Measurements from ENCODE around the gene PPARGC1A. TPM values are rescaled to one million over a fixed set of nuclear protein-coding genes. Genes with fewer than 3 reads are reported as not detected.

The PPARGC1A gene
- total and polyA plus RNA-seq, 2 experiments from 2014 or later = 0.76 to 3.3 TPM

DNA sequence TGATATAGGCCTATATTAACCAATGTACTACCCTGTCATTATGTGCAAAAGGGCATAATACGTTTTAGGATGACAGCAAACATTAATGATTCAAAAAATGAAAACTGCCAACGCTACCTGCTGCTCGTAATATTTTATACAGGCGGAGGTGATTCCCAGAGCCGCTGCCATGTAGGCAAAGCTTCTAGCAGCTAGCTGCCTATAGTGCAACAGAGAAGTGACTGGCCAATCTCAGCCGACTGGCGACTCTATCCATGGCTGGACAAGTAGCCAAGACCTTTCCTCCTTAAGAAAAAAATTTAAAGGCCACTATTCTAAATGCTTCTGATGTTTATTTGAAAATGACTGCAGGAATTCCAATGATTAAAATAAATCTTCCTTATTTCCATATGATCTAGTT, 1.9 kb downstream of the PPARGC1A start:
- peaks cover 65% of the 10 kb centered on the region for H3K4me1 Mint-ChIP-seq

More for the DNA sequence above, 1.9 kb downstream of the PPARGC1A start:
- H3K9me3 Mint-ChIP-seq = no peaks in the 10 kb centered on the region
- Histone ChIP-seq H2AFZ (no peak overlapping the region), H3K36me3 (ENCODE audit: insufficient read depth) (no peaks in the 10 kb centered on the region), H3K4me2 (no peak overlapping the region), H3F3A (replicated peaks; ENCODE audit: low read depth) (no peaks in the 10 kb centered on the region), H3K4me3 (no peak overlapping the region), H3K79me2 (replicated peaks; ENCODE audit: insufficient read depth) (no peaks in the 10 kb centered on the region), H3K27me3 (ENCODE audit: insufficient read depth) (no peaks in the 10 kb centered on the region), H4K20me1 (replicated peaks; ENCODE audit: insufficient read depth) (no peaks in the 10 kb centered on the region), H3K27ac (ENCODE audit: low read depth) (no peak overlapping the region), H3K4me1 (ENCODE audit: insufficient read depth) (peaks cover 67% of the 10 kb centered on the region), H3K9me2 (ENCODE audit: insufficient read depth) (no peaks in the 10 kb centered on the region)
- no peak for DNase-seq (ENCODE audit: low spot score)
- TF ChIP-seq EZH2 (IDR thresholded peaks at IDR 0.05; ENCODE audit: low read depth, unreplicated experiment) (no peak), ZNF114 (CRISPR knock-in tag; IDR thresholded peaks at IDR 0.05) (no peak), CREB1 (CRISPR knock-in tag; IDR thresholded peaks at IDR 0.05; ENCODE audit: low read depth) (no peak), EZH2phosphoT487 (IDR thresholded peaks at IDR 0.05; ENCODE audit: unreplicated experiment) (no peak), NANOG (IDR thresholded peaks at IDR 0.05; ENCODE audit: borderline replicate concordance) (no peak), JUNB (IDR thresholded peaks at IDR 0.05; ENCODE audit: unreplicated experiment) (no peak), ZNF331 (CRISPR knock-in tag; IDR thresholded peaks at IDR 0.05; ENCODE audit: low read depth) (no peak), STAT1 (IDR thresholded peaks at IDR 0.05; ENCODE audit: unreplicated experiment) (no peak), POLR2AphosphoS5 (IDR thresholded peaks at IDR 0.05; ENCODE audit: low read depth) (no peak)
- TF ChIP-seq, protein P1, sequence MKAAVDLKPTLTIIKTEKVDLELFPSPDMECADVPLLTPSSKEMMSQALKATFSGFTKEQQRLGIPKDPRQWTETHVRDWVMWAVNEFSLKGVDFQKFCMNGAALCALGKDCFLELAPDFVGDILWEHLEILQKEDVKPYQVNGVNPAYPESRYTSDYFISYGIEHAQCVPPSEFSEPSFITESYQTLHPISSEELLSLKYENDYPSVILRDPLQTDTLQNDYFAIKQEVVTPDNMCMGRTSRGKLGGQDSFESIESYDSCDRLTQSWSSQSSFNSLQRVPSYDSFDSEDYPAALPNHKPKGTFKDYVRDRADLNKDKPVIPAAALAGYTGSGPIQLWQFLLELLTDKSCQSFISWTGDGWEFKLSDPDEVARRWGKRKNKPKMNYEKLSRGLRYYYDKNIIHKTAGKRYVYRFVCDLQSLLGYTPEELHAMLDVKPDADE (IDR thresholded peaks at IDR 0.05) = no peak
- TF ChIP-seq, protein P2, sequence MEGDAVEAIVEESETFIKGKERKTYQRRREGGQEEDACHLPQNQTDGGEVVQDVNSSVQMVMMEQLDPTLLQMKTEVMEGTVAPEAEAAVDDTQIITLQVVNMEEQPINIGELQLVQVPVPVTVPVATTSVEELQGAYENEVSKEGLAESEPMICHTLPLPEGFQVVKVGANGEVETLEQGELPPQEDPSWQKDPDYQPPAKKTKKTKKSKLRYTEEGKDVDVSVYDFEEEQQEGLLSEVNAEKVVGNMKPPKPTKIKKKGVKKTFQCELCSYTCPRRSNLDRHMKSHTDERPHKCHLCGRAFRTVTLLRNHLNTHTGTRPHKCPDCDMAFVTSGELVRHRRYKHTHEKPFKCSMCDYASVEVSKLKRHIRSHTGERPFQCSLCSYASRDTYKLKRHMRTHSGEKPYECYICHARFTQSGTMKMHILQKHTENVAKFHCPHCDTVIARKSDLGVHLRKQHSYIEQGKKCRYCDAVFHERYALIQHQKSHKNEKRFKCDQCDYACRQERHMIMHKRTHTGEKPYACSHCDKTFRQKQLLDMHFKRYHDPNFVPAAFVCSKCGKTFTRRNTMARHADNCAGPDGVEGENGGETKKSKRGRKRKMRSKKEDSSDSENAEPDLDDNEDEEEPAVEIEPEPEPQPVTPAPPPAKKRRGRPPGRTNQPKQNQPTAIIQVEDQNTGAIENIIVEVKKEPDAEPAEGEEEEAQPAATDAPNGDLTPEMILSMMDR (conservative IDR thresholded peaks at IDR 0.05; ENCODE audit: low read depth in 2 of 2) = no peak
- TF ChIP-seq, protein P3, sequence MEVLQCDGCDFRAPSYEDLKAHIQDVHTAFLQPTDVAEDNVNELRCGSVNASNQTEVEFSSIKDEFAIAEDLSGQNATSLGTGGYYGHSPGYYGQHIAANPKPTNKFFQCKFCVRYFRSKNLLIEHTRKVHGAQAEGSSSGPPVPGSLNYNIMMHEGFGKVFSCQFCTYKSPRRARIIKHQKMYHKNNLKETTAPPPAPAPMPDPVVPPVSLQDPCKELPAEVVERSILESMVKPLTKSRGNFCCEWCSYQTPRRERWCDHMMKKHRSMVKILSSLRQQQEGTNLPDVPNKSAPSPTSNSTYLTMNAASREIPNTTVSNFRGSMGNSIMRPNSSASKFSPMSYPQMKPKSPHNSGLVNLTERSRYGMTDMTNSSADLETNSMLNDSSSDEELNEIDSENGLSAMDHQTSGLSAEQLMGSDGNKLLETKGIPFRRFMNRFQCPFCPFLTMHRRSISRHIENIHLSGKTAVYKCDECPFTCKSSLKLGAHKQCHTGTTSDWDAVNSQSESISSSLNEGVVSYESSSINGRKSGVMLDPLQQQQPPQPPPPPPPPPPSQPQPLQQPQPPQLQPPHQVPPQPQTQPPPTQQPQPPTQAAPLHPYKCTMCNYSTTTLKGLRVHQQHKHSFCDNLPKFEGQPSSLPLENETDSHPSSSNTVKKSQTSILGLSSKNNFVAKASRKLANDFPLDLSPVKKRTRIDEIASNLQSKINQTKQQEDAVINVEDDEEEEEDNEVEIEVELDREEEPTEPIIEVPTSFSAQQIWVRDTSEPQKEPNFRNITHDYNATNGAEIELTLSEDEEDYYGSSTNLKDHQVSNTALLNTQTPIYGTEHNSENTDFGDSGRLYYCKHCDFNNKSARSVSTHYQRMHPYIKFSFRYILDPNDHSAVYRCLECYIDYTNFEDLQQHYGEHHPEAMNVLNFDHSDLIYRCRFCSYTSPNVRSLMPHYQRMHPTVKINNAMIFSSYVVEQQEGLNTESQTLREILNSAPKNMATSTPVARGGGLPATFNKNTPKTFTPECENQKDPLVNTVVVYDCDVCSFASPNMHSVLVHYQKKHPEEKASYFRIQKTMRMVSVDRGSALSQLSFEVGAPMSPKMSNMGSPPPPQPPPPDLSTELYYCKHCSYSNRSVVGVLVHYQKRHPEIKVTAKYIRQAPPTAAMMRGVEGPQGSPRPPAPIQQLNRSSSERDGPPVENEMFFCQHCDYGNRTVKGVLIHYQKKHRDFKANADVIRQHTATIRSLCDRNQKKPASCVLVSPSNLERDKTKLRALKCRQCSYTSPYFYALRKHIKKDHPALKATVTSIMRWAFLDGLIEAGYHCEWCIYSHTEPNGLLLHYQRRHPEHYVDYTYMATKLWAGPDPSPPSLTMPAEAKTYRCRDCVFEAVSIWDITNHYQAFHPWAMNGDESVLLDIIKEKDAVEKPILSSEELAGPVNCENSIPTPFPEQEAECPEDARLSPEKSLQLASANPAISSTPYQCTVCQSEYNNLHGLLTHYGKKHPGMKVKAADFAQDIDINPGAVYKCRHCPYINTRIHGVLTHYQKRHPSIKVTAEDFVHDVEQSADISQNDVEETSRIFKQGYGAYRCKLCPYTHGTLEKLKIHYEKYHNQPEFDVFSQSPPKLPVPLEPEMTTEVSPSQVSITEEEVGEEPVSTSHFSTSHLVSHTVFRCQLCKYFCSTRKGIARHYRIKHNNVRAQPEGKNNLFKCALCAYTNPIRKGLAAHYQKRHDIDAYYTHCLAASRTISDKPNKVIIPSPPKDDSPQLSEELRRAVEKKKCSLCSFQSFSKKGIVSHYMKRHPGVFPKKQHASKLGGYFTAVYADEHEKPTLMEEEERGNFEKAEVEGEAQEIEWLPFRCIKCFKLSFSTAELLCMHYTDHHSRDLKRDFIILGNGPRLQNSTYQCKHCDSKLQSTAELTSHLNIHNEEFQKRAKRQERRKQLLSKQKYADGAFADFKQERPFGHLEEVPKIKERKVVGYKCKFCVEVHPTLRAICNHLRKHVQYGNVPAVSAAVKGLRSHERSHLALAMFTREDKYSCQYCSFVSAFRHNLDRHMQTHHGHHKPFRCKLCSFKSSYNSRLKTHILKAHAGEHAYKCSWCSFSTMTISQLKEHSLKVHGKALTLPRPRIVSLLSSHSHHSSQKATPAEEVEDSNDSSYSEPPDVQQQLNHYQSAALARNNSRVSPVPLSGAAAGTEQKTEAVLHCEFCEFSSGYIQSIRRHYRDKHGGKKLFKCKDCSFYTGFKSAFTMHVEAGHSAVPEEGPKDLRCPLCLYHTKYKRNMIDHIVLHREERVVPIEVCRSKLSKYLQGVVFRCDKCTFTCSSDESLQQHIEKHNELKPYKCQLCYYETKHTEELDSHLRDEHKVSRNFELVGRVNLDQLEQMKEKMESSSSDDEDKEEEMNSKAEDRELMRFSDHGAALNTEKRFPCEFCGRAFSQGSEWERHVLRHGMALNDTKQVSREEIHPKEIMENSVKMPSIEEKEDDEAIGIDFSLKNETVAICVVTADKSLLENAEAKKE (CRISPR knock-in tag; IDR thresholded peaks at IDR 0.05) = no peak
- ATAC-seq = no peak
- no peaks in the 10 kb centered on the region for H3K36me3 Mint-ChIP-seq (ENCODE audit: low read depth)
- no peak overlapping the region for H3K27ac Mint-ChIP-seq
- no peak overlapping the region for H3K4me3 Mint-ChIP-seq
- H3K27me3 Mint-ChIP-seq (ENCODE audit: insufficient read depth, low read depth, poor library complexity) = peaks cover 4% of the 10 kb centered on the region
